H1 (cell line): ENCODE data around the gene MYLK. TPM values are rescaled to one million over a fixed set of nuclear protein-coding genes. Genes with fewer than 3 reads are reported as not detected.

Source experiments
- CTCF ChIA-PET: fragments of 300-600 bp; sonication (Branson Sonifier 250); formaldehyde crosslinking; loops from one replicate; lab custom pipeline; 2021; ENCODE audit not compliant: partially characterized antibody; lab: Charles Lee
- POLR2A ChIA-PET: fragments of 300-600 bp; sonication (Branson Sonifier 250); formaldehyde crosslinking; loops from one replicate; lab custom pipeline; 2021; ENCODE audit warnings: inconsistent platforms; ENCODE audit not compliant: partially characterized antibody; lab: Charles Lee
- DNase-seq, 2 experiments: peaks; one replicate each; pipeline versions ENCODE4 v3.0.0 to v3.0.0-alpha.2; 2010 to 2022; ENCODE audit warnings: low spot score in 2 of 2, low read depth in 1 of 2, mixed read lengths in 1 of 2
- FAIRE-seq: peaks from 2 replicates; lab custom pipeline; 2011; peaks lifted over from hg19 to GRCh38; lab: Jason Lieb, UNC
- H2AFZ ChIP-seq: 2 replicates; pipeline ENCODE4 v1.8.1; 2012; ENCODE audit warnings: low read length, inconsistent platforms
- H2AK5ac ChIP-seq: 2 replicates; pipeline ENCODE4 v1.6.1; 2013; ENCODE audit warnings: low read depth, low read length
- H2BK120ac ChIP-seq: replicated peaks from 2 replicates; pipeline ENCODE3; 2013; ENCODE audit warnings: low read depth, low read length, inconsistent platforms
- H2BK12ac ChIP-seq: 2 replicates; pipeline ENCODE4 v1.6.1; 2013; ENCODE audit warnings: low read depth, low read length
- H2BK15ac ChIP-seq: 2 replicates; pipeline ENCODE4 v1.6.1; 2013; ENCODE audit warnings: low read length
- H2BK20ac ChIP-seq: 2 replicates; pipeline ENCODE4 v1.6.1; 2013; ENCODE audit warnings: low read length
- H2BK5ac ChIP-seq: 2 replicates; pipeline ENCODE4 v1.6.1; 2013; ENCODE audit warnings: low read depth, low read length
- H3K14ac ChIP-seq: 2 replicates; pipeline ENCODE4 v1.6.1; 2013; ENCODE audit warnings: inconsistent platforms; ENCODE audit not compliant: insufficient read length
- H3K18ac ChIP-seq: 2 replicates; pipeline ENCODE4 v1.6.1; 2013; ENCODE audit warnings: low read length; ENCODE audit errors: extremely low read depth
- H3K23ac ChIP-seq: 2 replicates; pipeline ENCODE4 v1.6.1; 2013; ENCODE audit warnings: inconsistent platforms; ENCODE audit not compliant: insufficient read length
- H3K23me2 ChIP-seq: 2 replicates; pipeline ENCODE4 v1.6.1; 2013; ENCODE audit warnings: low read depth, low read length
- H3K27ac ChIP-seq: 2 replicates; pipeline ENCODE4 v1.6.1; 2011; ENCODE audit warnings: low read depth, low read length, inconsistent platforms
- H3K27me3 ChIP-seq, 4 experiments: replicated peaks in 1 of 4; 1 replicate in 1 of 4; 2 replicates in 3 of 4; pipeline versions ENCODE4 v1.6.1 to v1.8.1; 2011 to 2013; ENCODE audit warnings: low read length in 3 of 4, mild to moderate bottlenecking in 3 of 4, inconsistent platforms in 2 of 4, mixed read lengths in 2 of 4, moderate library complexity in 1 of 4; ENCODE audit not compliant: control insufficient read depth in 3 of 4, insufficient read depth in 3 of 4; ENCODE audit errors: extremely low read depth in 1 of 4
- H3K36me3 ChIP-seq, 4 experiments: 2 replicates each; pipeline versions ENCODE4 v1.6.1 to v1.8.1; 2011 to 2013; ENCODE audit warnings: mild to moderate bottlenecking in 4 of 4, low read length in 3 of 4, moderate library complexity in 2 of 4, control low read depth in 1 of 4, inconsistent platforms in 1 of 4; ENCODE audit not compliant: insufficient read depth in 4 of 4, control insufficient read depth in 2 of 4
- H3K4ac ChIP-seq: replicated peaks from 2 replicates; pipeline ENCODE3; 2013; ENCODE audit warnings: low read length, low read depth, mixed read lengths, inconsistent platforms; ENCODE audit not compliant: insufficient read length
- H3K4me1 ChIP-seq, 4 experiments: replicated peaks in 1 of 4; 1 replicate in 1 of 4; 2 replicates in 3 of 4; pipeline versions ENCODE4 v1.6.1 to v1.8.1; 2011 to 2013; ENCODE audit warnings: low read length in 3 of 4, inconsistent platforms in 2 of 4, mixed read lengths in 1 of 4; ENCODE audit not compliant: insufficient read depth in 4 of 4, control insufficient read depth in 3 of 4
- H3K4me2 ChIP-seq, 2 experiments: 2 replicates each; pipeline versions ENCODE4 v1.6.1 to v1.8.1; 2011 to 2013; ENCODE audit warnings: low read depth in 2 of 2, low read length in 2 of 2, control low read depth in 1 of 2, inconsistent platforms in 1 of 2, mild to moderate bottlenecking in 1 of 2; ENCODE audit not compliant: insufficient read depth in 1 of 2
- H3K4me3 ChIP-seq, 4 experiments: fragments of 200-600, 300-600 bp in 1 of 4; sonication (generic), shearing (Covaris generic), sonication (Bioruptor Twin) in 1 of 4; 2 replicates each; pipeline versions ENCODE4 v1.5.1 to v1.8.1; 2011 to 2016; ENCODE audit warnings: low read length in 4 of 4, low read depth in 3 of 4, control low read depth in 2 of 4, inconsistent platforms in 2 of 4, mild to moderate bottlenecking in 2 of 4, mixed read lengths in 1 of 4, moderate library complexity in 1 of 4; ENCODE audit not compliant: insufficient read depth in 2 of 4; ENCODE audit errors: extremely low read depth in 1 of 4
- H3K56ac ChIP-seq: replicated peaks from 2 replicates; pipeline ENCODE3; 2013; ENCODE audit warnings: low read depth, mild to moderate bottlenecking, mixed read lengths, low read length, inconsistent platforms; ENCODE audit not compliant: insufficient read length
- H3K79me1 ChIP-seq: 2 replicates; pipeline ENCODE4 v1.6.1; 2013; ENCODE audit warnings: low read depth, low read length, control low read depth
- H3K79me2 ChIP-seq, 2 experiments: 2 replicates each; pipeline versions ENCODE4 v1.6.1 to v1.8.1; 2012 to 2013; ENCODE audit warnings: low read length in 2 of 2, mild to moderate bottlenecking in 2 of 2, inconsistent platforms in 1 of 2; ENCODE audit not compliant: insufficient read depth in 2 of 2, control insufficient read depth in 1 of 2
- H3K9ac ChIP-seq, 4 experiments: replicated peaks in 1 of 4; 1 replicate in 1 of 4; 2 replicates in 3 of 4; pipeline versions ENCODE4 v1.6.1 to v1.8.1; 2011 to 2013; ENCODE audit warnings: low read depth in 3 of 4, low read length in 3 of 4, control low read depth in 2 of 4, mild to moderate bottlenecking in 2 of 4, moderate library complexity in 2 of 4, inconsistent platforms in 1 of 4; ENCODE audit errors: extremely low read depth in 1 of 4
- H3K9me3 ChIP-seq, 2 experiments: 2 replicates each; pipeline versions ENCODE4 v1.6.1 to v1.8.1; 2012 to 2013; ENCODE audit warnings: mild to moderate bottlenecking in 2 of 2, moderate library complexity in 2 of 2, control low read depth in 1 of 2, inconsistent platforms in 1 of 2, low read depth in 1 of 2, low read length in 1 of 2, mixed read lengths in 1 of 2; ENCODE audit not compliant: insufficient read depth in 2 of 2
- H4K20me1 ChIP-seq, 2 experiments: replicated peaks in 1 of 2; 2 replicates each; pipeline versions ENCODE3 to v1.8.1; 2011 to 2013; ENCODE audit warnings: inconsistent platforms in 2 of 2, low read length in 2 of 2, mild to moderate bottlenecking in 1 of 2; ENCODE audit not compliant: insufficient read depth in 2 of 2, control insufficient read depth in 1 of 2
- H4K5ac ChIP-seq: 2 replicates; pipeline ENCODE4 v1.6.1; 2013; ENCODE audit warnings: low read length, low read depth, mixed read lengths, inconsistent platforms; ENCODE audit not compliant: insufficient read length
- H4K8ac ChIP-seq: 2 replicates; pipeline ENCODE4 v1.8.0; 2013; ENCODE audit warnings: mild to moderate bottlenecking, moderate library complexity, low read length, inconsistent platforms; ENCODE audit not compliant: insufficient read depth; ENCODE audit errors: extremely low read depth
- H4K91ac ChIP-seq: replicated peaks from 2 replicates; pipeline ENCODE3; 2013; ENCODE audit warnings: low read length, mixed read lengths, inconsistent platforms; ENCODE audit not compliant: insufficient read length
- E2F6 ChIP-seq: IDR thresholded peaks from 2 replicates; pipeline ENCODE4 v1.6.1; 2012; ENCODE audit warnings: inconsistent platforms
- MAX ChIP-seq: IDR thresholded peaks from 2 replicates; pipeline ENCODE4 v1.6.1; 2012; ENCODE audit warnings: inconsistent platforms
- RAD21 ChIP-seq, 2 experiments: IDR thresholded peaks in 1 of 2; conservative IDR thresholded peaks in 1 of 2; 2 replicates each; pipeline ENCODE4 v1.6.1; 2011; ENCODE audit warnings: low read depth in 2 of 2, low read length in 2 of 2, improper control_type of control experiment in 1 of 2, inconsistent platforms in 1 of 2, mild to moderate bottlenecking in 1 of 2, moderate library complexity in 1 of 2
- RBBP5 ChIP-seq: IDR thresholded peaks from 2 replicates; pipeline ENCODE4 v1.7.1; 2012; ENCODE audit warnings: low read depth, mild to moderate bottlenecking, inconsistent platforms, low read length, moderate library complexity, borderline replicate concordance
- RXRA ChIP-seq: IDR thresholded peaks from 2 replicates; pipeline ENCODE4 v1.6.1; 2011; ENCODE audit warnings: low read depth, mild to moderate bottlenecking, low read length, moderate library complexity; ENCODE audit not compliant: insufficient read depth
- WGBS, 2 experiments: shearing (Covaris generic) in 1 of 2; methylation state at CpG; one replicate each; pipeline versions ENCODE4 v1.1.6 to v1.1.7; 2013 to 2015; ENCODE audit warnings: low lambda C conversion rate in 2 of 2, mixed read lengths in 2 of 2, inconsistent platforms in 1 of 2, low coverage in 1 of 2, missing lambda C conversion rate in 1 of 2; ENCODE audit not compliant: insufficient replicate concordance in 2 of 2, insufficient coverage in 1 of 2, insufficient read length in 1 of 2; ENCODE audit errors: extremely low coverage in 1 of 2, missing lambda C conversion rate in 1 of 2; 5-methylcytosine and 5-hydroxymethylcytosine counted together
- polyA plus RNA-seq, 7 experiments: library from polyadenylated mRNA; depleted of rRNA in 3 of 7; stranded (reverse) in 5 of 7; unstranded in 2 of 7; fragments of >200 nt in 5 of 7; fragments of 200-250 nt in 2 of 7; gene quantifications; 1 replicate in 5 of 7; 2 replicates in 1 of 7; 4 replicates in 1 of 7; pipeline versions ENCODE4 v1.2.1 to v1.2.3, GENCODE V29; 2011 to 2013; ENCODE audit warnings: missing spikeins in 2 of 7, mixed read lengths in 2 of 7
- total RNA-seq: library from RNA; stranded (reverse); fragmentation: NEBNext Ultra II Directional; extraction: Animal tissue kit (Norgen Biotek cat#: 25700); gene quantifications from 2 replicates; pipeline ENCODE4 v1.2.1, GENCODE V29; 2021
- TF ChIP-seq, protein P1 (sequence below): IDR thresholded peaks from 2 replicates; pipeline ENCODE4 v1.6.1; 2011; ENCODE audit warnings: low read length, improper control_type of control experiment

The MYLK gene
- total and polyA plus RNA-seq, 2 of the 8 experiments (the other 6 are each of a cell fraction or from before 2014, with no cell fraction given): 11.6 to 21.3 TPM

DNA sequence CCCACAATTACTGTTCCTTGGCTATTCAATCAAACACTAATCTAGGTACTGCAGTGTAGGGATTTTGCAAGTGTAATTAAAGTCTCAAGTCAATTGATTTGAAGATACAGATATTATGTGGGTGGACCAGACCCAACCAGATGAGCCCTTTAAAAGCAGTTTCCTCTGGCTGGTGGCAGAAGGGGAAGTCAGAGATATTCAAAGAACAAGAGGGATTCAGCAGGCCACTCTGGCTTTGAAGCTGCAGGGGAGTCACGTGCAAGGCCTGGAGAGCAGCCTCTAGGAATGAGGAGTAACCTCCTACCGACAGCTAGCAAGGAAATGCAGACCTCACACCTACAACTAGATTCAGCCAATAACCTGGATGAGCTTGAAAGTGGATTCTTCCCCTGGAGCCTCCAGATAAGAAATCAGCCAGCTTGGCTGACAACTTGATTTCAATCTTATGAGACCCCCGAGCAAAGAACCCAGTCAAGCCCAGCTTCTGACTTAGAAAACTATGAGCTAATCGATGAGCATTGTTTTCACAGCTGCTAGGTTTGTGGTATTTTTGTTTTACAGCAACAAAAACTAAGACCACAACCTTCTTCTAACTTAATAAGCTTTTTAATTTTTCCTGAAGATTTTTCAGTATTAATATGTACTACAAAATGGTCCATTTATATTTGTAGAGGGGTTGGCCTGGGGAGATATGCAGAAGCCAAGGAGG is 312.7 kb downstream of the MYLK start:
- TF ChIP-seq, protein P1, sequence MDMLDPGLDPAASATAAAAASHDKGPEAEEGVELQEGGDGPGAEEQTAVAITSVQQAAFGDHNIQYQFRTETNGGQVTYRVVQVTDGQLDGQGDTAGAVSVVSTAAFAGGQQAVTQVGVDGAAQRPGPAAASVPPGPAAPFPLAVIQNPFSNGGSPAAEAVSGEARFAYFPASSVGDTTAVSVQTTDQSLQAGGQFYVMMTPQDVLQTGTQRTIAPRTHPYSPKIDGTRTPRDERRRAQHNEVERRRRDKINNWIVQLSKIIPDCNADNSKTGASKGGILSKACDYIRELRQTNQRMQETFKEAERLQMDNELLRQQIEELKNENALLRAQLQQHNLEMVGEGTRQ: peak; percentile 44; the same call in 1 of the 2 replicates
- no peak for TF ChIP-seq RAD21 (IDR thresholded peaks at IDR 0.05 in 1 of 2, conservative IDR thresholded peaks at IDR 0.05 in 1 of 2; ENCODE audit: low read depth in 2 of 2, low read length in 2 of 2)
- TF ChIP-seq RXRA: no peak
- TF ChIP-seq RBBP5: no peak
- TF ChIP-seq MAX: peak; percentile 88
- peak; percentile 80 for TF ChIP-seq E2F6
- CTCF ChIA-PET: interaction anchor here (0.8 to 4.1 kb wide), 8 partner anchors 10 to 261 kb away, joined by 3 to 20 read pairs (median 3); partner anchors contain the start of gene HACD2

More for the DNA sequence above, 312.7 kb downstream of the MYLK start:
- Histone ChIP-seq H4K8ac (no peak overlapping the region), H3K79me1 (no peaks in the 10 kb centered on the region), H3K9me3 (no peaks in the 10 kb centered on the region), H3K27ac (no peak overlapping the region), H3K79me2 (0 out of 4 replicates have a peak, but pooled peaks cover 0 to 2% of the 10 kb centered on the region in 2 experiments), H2BK15ac (no peak overlapping the region), H4K20me1 (peaks cover 0 to 2% of the 10 kb centered on the region in 2 experiments), H4K5ac (no peak overlapping the region), H3K4me1 (0 out of 7 replicates have a peak, but pooled peaks cover 0 to 4% (median 0%) of the 10 kb centered on the region in 4 experiments), H3K36me3 (0 out of 8 replicates have a peak, but pooled peaks cover 0 to 2% (median 0%) of the 10 kb centered on the region in 4 experiments), H3K4ac (no peak overlapping the region), H2AFZ (no peak overlapping the region), H4K91ac (no peak overlapping the region), H2BK12ac (no peak overlapping the region), H2AK5ac (no peak overlapping the region), H3K23ac (no peak overlapping the region), H2BK120ac (no peak overlapping the region), H3K27me3 (no peaks in the 10 kb centered on the region), H2BK20ac (no peak overlapping the region), H3K23me2 (no peaks in the 10 kb centered on the region; the same call in 1 of the 2 replicates), H3K4me2 (no peak overlapping the region), H2BK5ac (no peak overlapping the region), H3K14ac (no peak overlapping the region), H3K4me3 (no peak overlapping the region), H3K9ac (no peak overlapping the region), H3K56ac (no peak overlapping the region), H3K18ac (no peak overlapping the region)
- POLR2A ChIA-PET: interaction anchor here (1.0 to 2.2 kb wide), 5 partner anchors 9 to 13 kb away, joined by 3 to 12 read pairs (median 4); partner anchors contain the start of gene HACD2
- FAIRE-seq: peak; percentile 98
- peak in 1 of 2 experiments; percentile 51 for DNase-seq
- 49% methylated on average over 4 of the region's 4 CpGs; no CpG with 5 or more reads in 1 of the 2 experiments for WGBS, 2 experiments
